Neural cell (in vitro differentiated cells): ENCODE measurements around the gene SYTL5. TPM values are rescaled to one million over a fixed set of nuclear protein-coding genes. Genes with fewer than 3 reads are reported as not detected.

ENCODE experiments used
- H2AFZ ChIP-seq: fragments of 200-600, 300-800 bp; sonication (generic), shearing (Covaris generic); 2 replicates; pipeline ENCODE4 v1.6.0; 2014; ENCODE audit warnings: low read depth, mild to moderate bottlenecking, antibody characterized with exemption, low read length, moderate library complexity
- H3F3A ChIP-seq: fragments of 200-600 bp; shearing (Covaris generic); 2 replicates; pipeline ENCODE4 v1.6.1; 2016; ENCODE audit warnings: mild to moderate bottlenecking, moderate library complexity, mixed read lengths, antibody characterized with exemption, low read length; ENCODE audit not compliant: insufficient read depth, poor library complexity, severe bottlenecking
- H3K27ac ChIP-seq: fragments of 200-600, 300-800 bp; sonication (generic), shearing (Covaris generic); 2 replicates; pipeline ENCODE4 v1.5.1; 2014; ENCODE audit warnings: mild to moderate bottlenecking, low read length, moderate library complexity
- H3K27me3 ChIP-seq: fragments of 300-800, 200-600 bp; sonication (generic), shearing (Covaris generic); 2 replicates; pipeline ENCODE4 v1.6.0; 2014; ENCODE audit warnings: mild to moderate bottlenecking, low read depth, low read length, moderate library complexity; ENCODE audit not compliant: insufficient read depth
- H3K36me3 ChIP-seq: fragments of 300-800, 200-600 bp; sonication (generic), shearing (Covaris generic); 2 replicates; pipeline ENCODE4 v1.5.1; 2014; ENCODE audit warnings: mild to moderate bottlenecking, antibody characterized with exemption, low read length, moderate library complexity; ENCODE audit not compliant: insufficient read depth
- H3K4me2 ChIP-seq: fragments of 300-800, 200-600 bp; sonication (generic), shearing (Covaris generic); 2 replicates; pipeline ENCODE4 v1.6.0; 2014; ENCODE audit warnings: mild to moderate bottlenecking, low read length
- H3K4me3 ChIP-seq: fragments of 300-800, 200-600 bp; sonication (generic), shearing (Covaris generic); 2 replicates; pipeline ENCODE4 v1.5.1; 2014; ENCODE audit warnings: mild to moderate bottlenecking, low read length, moderate library complexity
- H3K79me2 ChIP-seq: fragments of 200-600 bp; shearing (Covaris generic); replicated peaks from 2 replicates; pipeline ENCODE4 v1.6.0; 2014; ENCODE audit warnings: mild to moderate bottlenecking, low read length, moderate library complexity; ENCODE audit not compliant: insufficient read depth
- H3K9ac ChIP-seq: fragments of 300-800, 200-600 bp; sonication (generic), shearing (Covaris generic); 2 replicates; pipeline ENCODE4 v1.6.1; 2016; ENCODE audit warnings: mild to moderate bottlenecking, low read length, mixed read lengths
- H3K9me2 ChIP-seq: fragments of 200-600 bp; shearing (Covaris generic); 2 replicates; pipeline ENCODE4 v1.6.1; 2016; ENCODE audit warnings: mild to moderate bottlenecking, low read length, mixed read lengths; ENCODE audit not compliant: insufficient read depth
- H3K9me3 ChIP-seq: fragments of 200-600, 300-800 bp; sonication (generic), shearing (Covaris generic); 2 replicates; pipeline ENCODE4 v1.6.1; 2016; ENCODE audit warnings: mild to moderate bottlenecking, mixed run types, low read length, moderate library complexity, mixed read lengths
- H4K20me1 ChIP-seq: fragments of 200-600 bp; shearing (Covaris generic); 2 replicates; pipeline ENCODE4 v1.6.1; 2016; ENCODE audit warnings: mild to moderate bottlenecking, mixed run types; ENCODE audit not compliant: insufficient read depth
- CTCF ChIP-seq: fragments of 450-650 bp; IDR thresholded peaks from 2 replicates; pipeline ENCODE4 v1.5.1; 2014; ENCODE audit warnings: antibody characterized with exemption, mild to moderate bottlenecking, moderate library complexity; ENCODE audit not compliant: poor library complexity, severe bottlenecking
- EP300 ChIP-seq: fragments of 450-650 bp; conservative IDR thresholded peaks from 2 replicates; pipeline ENCODE4 v1.6.1; 2014; ENCODE audit warnings: antibody characterized with exemption, mild to moderate bottlenecking, moderate library complexity; ENCODE audit not compliant: poor library complexity, severe bottlenecking
- EZH2 ChIP-seq: fragments of 200-600, 300-800 bp; shearing (Covaris generic), sonication (generic); IDR thresholded peaks from 2 replicates; pipeline ENCODE4 v1.6.1; 2014; ENCODE audit warnings: antibody characterized with exemption, low read length, borderline replicate concordance, mild to moderate bottlenecking; ENCODE audit not compliant: insufficient read depth, poor library complexity, severe bottlenecking
- MXI1 ChIP-seq: fragments of 450-650 bp; conservative IDR thresholded peaks from 2 replicates; pipeline ENCODE4 v1.6.1; 2014; ENCODE audit warnings: antibody characterized with exemption, mild to moderate bottlenecking; ENCODE audit not compliant: poor library complexity, severe bottlenecking
- POLR2AphosphoS5 ChIP-seq: IDR thresholded peaks from 2 replicates; pipeline ENCODE4 v1.6.1; 2012
- RAD21 ChIP-seq: fragments of 450-650 bp; conservative IDR thresholded peaks from 2 replicates; pipeline ENCODE4 v1.6.1; 2014; ENCODE audit warnings: antibody characterized with exemption, mild to moderate bottlenecking, moderate library complexity
- REST ChIP-seq: IDR thresholded peaks from 2 replicates; pipeline ENCODE4 v1.6.1; 2012; ENCODE audit warnings: borderline replicate concordance
- SMC3 ChIP-seq: fragments of 450-650 bp; conservative IDR thresholded peaks from 2 replicates; pipeline ENCODE4 v1.6.1; 2014; ENCODE audit warnings: antibody characterized with exemption, mild to moderate bottlenecking, moderate library complexity; ENCODE audit not compliant: poor library complexity
- TAF1 ChIP-seq: IDR thresholded peaks from 2 replicates; pipeline ENCODE4 v1.6.1; 2012; ENCODE audit warnings: low read depth
- polyA plus RNA-seq: library from polyadenylated mRNA; depleted of rRNA; stranded (reverse); fragments of >200 nt; gene quantifications from 2 replicates; pipeline ENCODE4 v1.2.3, GENCODE V29; 2014

Gene SYTL5
- polyA plus RNA-seq, 1 donor from 2014 or later, result 1.0 TPM

GRCh38 chrX:38117485-38117884, 111.1 kb downstream of the SYTL5 start:
- no peak for TF ChIP-seq MXI1
- no peak for TF ChIP-seq REST
- no peak for TF ChIP-seq EP300
- TF ChIP-seq RAD21, result no peak
- no peak for TF ChIP-seq TAF1
- no peak for TF ChIP-seq EZH2
- no peak for TF ChIP-seq CTCF
- no peak for TF ChIP-seq SMC3
- TF ChIP-seq POLR2AphosphoS5, result no peak
- H2AFZ ChIP-seq, result no peak overlapping the region
- no peaks in the 10 kb centered on the region for H3K27me3 ChIP-seq
- H3K9me2 ChIP-seq, result no peaks in the 10 kb centered on the region
- no peak overlapping the region for H3K9ac ChIP-seq
- no peak overlapping the region for H3K4me2 ChIP-seq
- no peaks in the 10 kb centered on the region for H3K36me3 ChIP-seq
- no peaks in the 10 kb centered on the region for H3K9me3 ChIP-seq
- H3K79me2 ChIP-seq, result no peaks in the 10 kb centered on the region
- H3K4me3 ChIP-seq, result no peak overlapping the region
- H3F3A ChIP-seq, result no peaks in the 10 kb centered on the region
- no peak overlapping the region for H3K27ac ChIP-seq
- H4K20me1 ChIP-seq, result no peaks in the 10 kb centered on the region

GRCh38 chrX:38124000-38124399, 117.6 kb downstream of the SYTL5 start:
- H3K4me3 ChIP-seq, result no peak overlapping the region
- H3K79me2 ChIP-seq, result no peaks in the 10 kb centered on the region
- H4K20me1 ChIP-seq, result no peaks in the 10 kb centered on the region
- no peak overlapping the region for H3K27ac ChIP-seq
- H3K9me2 ChIP-seq, result no peaks in the 10 kb centered on the region
- no peaks in the 10 kb centered on the region for H3K9me3 ChIP-seq
- no peaks in the 10 kb centered on the region for H3F3A ChIP-seq
- no peak overlapping the region for H3K4me2 ChIP-seq
- no peaks in the 10 kb centered on the region for H3K27me3 ChIP-seq
- no peaks in the 10 kb centered on the region for H3K36me3 ChIP-seq
- no peak overlapping the region for H2AFZ ChIP-seq
- no peak for TF ChIP-seq SMC3
- TF ChIP-seq EP300, result no peak
- TF ChIP-seq CTCF, result no peak
- TF ChIP-seq EZH2, result no peak
- no peak for TF ChIP-seq REST
- TF ChIP-seq MXI1, result no peak
- no peak for TF ChIP-seq RAD21
- TF ChIP-seq TAF1, result no peak
- TF ChIP-seq POLR2AphosphoS5, result no peak
- H3K9ac ChIP-seq, result no peak overlapping the region
